Testis (tissue), 3 donors: ENCODE data around the gene ITPRIP. TPM values are rescaled to one million over a fixed set of nuclear protein-coding genes. Genes with fewer than 3 reads are reported as not detected.

ENCODE experiments used
- DNase-seq: peaks from one replicate; pipeline ENCODE4 v3.0.0-alpha.2; 2019
- H3K27ac ChIP-seq, 2 donors: fragments of 200-600 bp; sonication (generic); one replicate each; pipeline ENCODE4 v1.5.1; 2019
- H3K27me3 ChIP-seq: fragments of 200-600 bp; sonication (generic); one replicate; pipeline ENCODE4 v1.5.1; 2019
- H3K36me3 ChIP-seq: fragments of 200-600 bp; sonication (generic); one replicate; pipeline ENCODE4 v1.5.1; 2017; ENCODE audit warnings: low read depth; ENCODE audit errors: missing control alignments
- H3K4me1 ChIP-seq: fragments of 200-600 bp; sonication (generic); one replicate; pipeline ENCODE4 v1.5.1; 2019
- H3K4me3 ChIP-seq, 2 donors: fragments of 200-600 bp; sonication (generic); one replicate each; pipeline ENCODE4 v1.5.1; 2017 to 2019
- H3K9me3 ChIP-seq: fragments of 200-600 bp; sonication (generic); one replicate; pipeline ENCODE4 v1.5.1; 2017
- POLR2A ChIP-seq: fragments of 450-650 bp; IDR thresholded peaks from one replicate; pipeline ENCODE4 v1.6.1; 2017; ENCODE audit warnings: antibody characterized with exemption, mild to moderate bottlenecking, moderate library complexity
- WGBS, 2 donors: methylation state at CpG; one replicate each; pipeline ENCODE4 v1.1.5; 2018; 5-methylcytosine and 5-hydroxymethylcytosine counted together
- intact Hi-C: fragments of 100-400 bp; cut with DNase I; formaldehyde crosslinking; loops from one replicate; pipeline ENCODE4 v1.15.1; 2023; ENCODE audit warnings: low total_unique reads
- polyA plus RNA-seq: library from polyadenylated mRNA; stranded (reverse); fragments of 350-450 nt; fragmentation: Illumina TruSeq; extraction: RNeasy Lipid Tissue Mini Kit (QIAGEN cat#74804); gene quantifications from one replicate; pipeline ENCODE4 v1.2.3, GENCODE V29; 2014; ENCODE audit warnings: low read depth, low replicate concordance; ENCODE audit not compliant: insufficient read depth
- total RNA-seq, 2 donors: library from RNA; depleted of rRNA; stranded (reverse); fragments of >200 nt; gene quantifications; one replicate each; pipeline ENCODE4 v1.2.3, GENCODE V29; 2016
- TF ChIP-seq, protein P1 (sequence below), 3 experiments: fragments of 450-650 bp in 2 of 3; fragments of 200-600 bp in 1 of 3; sonication (generic) in 1 of 3; IDR thresholded peaks; one replicate each; pipeline ENCODE4 v1.5.1; 2016 to 2019; ENCODE audit warnings: antibody characterized with exemption in 3 of 3, mild to moderate bottlenecking in 2 of 3, moderate library complexity in 1 of 3

The ITPRIP gene
- total and polyA plus RNA-seq, 3 donors from 2014 or later = 21.5 to 29.5 (median 21.6) TPM

DNA sequence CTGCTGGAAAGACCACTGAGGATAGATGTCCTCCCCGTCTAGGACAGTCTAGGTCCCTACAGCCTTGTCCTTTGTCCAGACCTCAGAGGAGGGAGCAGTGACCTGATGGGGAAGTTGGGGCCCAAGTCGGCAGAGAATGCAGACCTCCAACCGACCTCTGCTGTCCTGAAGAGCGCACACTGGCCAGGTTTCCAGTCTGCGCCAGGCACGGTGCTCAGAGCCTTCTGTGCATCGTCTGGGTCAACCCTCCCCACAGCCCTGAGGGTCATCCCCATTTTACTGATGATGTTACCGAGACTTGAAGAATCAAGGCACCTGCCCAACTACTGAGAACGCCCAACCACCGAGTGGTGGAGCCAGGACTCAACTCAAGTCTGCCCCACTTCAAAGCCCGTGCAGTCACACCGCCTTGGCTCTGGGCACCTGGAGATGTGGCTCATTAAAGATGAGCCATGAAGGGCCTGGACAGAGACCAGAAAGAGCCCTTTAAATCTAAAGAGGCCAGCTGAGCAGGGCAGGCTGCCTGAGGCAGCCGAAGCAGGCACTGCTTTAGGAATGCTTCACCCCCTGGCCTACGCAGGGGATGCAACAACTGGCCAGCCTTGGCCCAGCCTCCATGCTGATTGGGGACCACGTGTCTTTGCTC lies 4.4 kb downstream of the ITPRIP start:
- TF ChIP-seq, protein P1, sequence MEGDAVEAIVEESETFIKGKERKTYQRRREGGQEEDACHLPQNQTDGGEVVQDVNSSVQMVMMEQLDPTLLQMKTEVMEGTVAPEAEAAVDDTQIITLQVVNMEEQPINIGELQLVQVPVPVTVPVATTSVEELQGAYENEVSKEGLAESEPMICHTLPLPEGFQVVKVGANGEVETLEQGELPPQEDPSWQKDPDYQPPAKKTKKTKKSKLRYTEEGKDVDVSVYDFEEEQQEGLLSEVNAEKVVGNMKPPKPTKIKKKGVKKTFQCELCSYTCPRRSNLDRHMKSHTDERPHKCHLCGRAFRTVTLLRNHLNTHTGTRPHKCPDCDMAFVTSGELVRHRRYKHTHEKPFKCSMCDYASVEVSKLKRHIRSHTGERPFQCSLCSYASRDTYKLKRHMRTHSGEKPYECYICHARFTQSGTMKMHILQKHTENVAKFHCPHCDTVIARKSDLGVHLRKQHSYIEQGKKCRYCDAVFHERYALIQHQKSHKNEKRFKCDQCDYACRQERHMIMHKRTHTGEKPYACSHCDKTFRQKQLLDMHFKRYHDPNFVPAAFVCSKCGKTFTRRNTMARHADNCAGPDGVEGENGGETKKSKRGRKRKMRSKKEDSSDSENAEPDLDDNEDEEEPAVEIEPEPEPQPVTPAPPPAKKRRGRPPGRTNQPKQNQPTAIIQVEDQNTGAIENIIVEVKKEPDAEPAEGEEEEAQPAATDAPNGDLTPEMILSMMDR (IDR thresholded peaks at IDR 0.05) = no peak
- TF ChIP-seq POLR2A = no peak
- 69 to 75% methylated on average over 9 to 15 of the region's 15 CpGs for WGBS, 2 donors
- intact Hi-C loops = no loop called here
- DNase-seq = peak; percentile 11
- no peaks in the 10 kb centered on the region for H3K27me3 ChIP-seq
- H3K27ac ChIP-seq = no peak overlapping the region
- H3K4me3 ChIP-seq = no peak overlapping the region
- no peaks in the 10 kb centered on the region for H3K9me3 ChIP-seq
- no peaks in the 10 kb centered on the region for H3K36me3 ChIP-seq
- H3K4me1 ChIP-seq = peaks cover 58% of the 10 kb centered on the region

DNA sequence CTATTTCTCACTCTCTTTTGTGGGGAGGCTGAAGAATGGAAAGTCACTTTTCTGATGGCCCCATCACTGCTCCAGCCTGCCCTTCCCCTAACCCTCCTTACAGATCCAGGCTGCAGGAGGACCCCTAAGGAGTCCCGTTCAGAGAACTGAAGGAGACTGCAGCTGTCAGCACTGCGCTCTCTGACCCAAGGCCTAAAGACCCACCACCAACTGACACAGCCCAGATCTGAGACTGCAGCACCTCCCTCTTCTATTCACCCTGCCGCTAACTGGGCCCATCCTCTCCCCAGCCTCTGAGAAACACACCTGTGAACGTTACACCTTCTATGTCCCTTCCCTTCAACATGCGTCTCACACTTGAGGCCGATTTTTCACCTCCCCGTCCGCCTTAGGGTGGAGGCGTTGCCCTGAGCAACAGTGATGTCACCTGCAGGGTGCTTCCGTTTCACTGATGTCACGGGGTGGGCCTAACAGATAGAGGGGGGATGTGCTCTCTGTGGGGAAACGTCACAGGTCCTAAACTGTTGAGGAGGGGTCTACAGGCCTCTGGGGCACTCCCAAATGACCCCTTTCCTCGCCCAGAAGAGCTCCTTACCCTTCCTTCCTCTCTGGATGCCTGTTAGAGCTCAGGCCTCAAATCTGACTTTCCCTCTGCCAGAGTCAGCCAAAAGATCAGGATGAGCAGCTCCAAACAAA lies 5.1 kb downstream of the ITPRIP start:
- no peaks in the 10 kb centered on the region for H3K27me3 ChIP-seq
- peaks cover 65% of the 10 kb centered on the region for H3K4me1 ChIP-seq
- H3K27ac ChIP-seq = peak overlapping the region in 1 of 2 donors; percentile 69
- no peak overlapping the region for H3K4me3 ChIP-seq
- DNase-seq = peak; percentile 13
- no peaks in the 10 kb centered on the region for H3K36me3 ChIP-seq
- TF ChIP-seq, protein P1 (IDR thresholded peaks at IDR 0.05) = no peak
- TF ChIP-seq POLR2A = no peak
- intact Hi-C loops = no loop called here
- H3K9me3 ChIP-seq = no peaks in the 10 kb centered on the region
- WGBS, 2 donors = 81 to 87% methylated on average over 10 to 12 of the region's 13 CpGs

DNA sequence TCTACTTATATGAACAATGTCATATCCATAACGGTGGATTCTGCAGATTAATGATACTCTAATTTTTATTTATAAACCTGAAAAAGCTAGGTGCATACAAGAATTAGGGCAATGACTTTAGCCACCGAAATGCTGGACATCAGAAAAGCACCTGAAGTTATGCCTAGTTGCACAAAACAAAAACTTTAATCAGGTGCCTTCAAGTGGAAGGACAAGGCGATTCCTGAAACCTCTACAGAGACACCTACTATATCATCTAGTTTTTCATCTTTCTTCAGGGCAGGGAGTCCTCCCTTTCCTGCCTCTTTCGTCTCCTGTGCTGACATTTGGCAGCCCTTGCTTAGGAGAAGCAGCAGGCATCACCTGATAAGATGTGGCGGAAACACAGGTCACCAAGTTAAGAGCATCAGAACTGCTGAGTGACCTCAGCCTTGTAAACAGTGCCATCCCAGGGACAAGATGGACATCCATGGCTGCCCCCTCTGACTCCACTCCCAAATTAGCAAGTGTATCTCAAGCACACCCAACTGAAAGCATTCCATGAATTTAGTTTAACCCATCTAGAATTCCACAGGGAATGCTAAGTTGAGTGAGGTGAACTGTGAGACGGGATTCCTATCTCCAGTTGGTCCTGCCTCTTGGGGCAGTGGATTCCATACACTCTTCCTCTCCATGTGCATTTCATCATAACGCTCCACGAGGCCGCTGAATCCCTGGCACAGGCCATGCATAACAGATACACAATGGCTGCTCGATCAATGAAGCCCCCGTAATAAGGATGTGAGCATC lies 5.8 kb downstream of the ITPRIP start:
- TF ChIP-seq, protein P1 (IDR thresholded peaks at IDR 0.05) = no peak
- no peak for TF ChIP-seq POLR2A
- intact Hi-C loops = no loop called here
- Histone ChIP-seq H3K4me1 (peaks cover 72% of the 10 kb centered on the region), H3K27me3 (no peaks in the 10 kb centered on the region), H3K36me3 (no peaks in the 10 kb centered on the region), H3K9me3 (no peaks in the 10 kb centered on the region), H3K27ac (peak overlapping the region; percentile 69 to 88), H3K4me3 (no peak overlapping the region)
- WGBS, 2 donors = 80 to 81% methylated on average over 11 of the region's 11 CpGs
- peak; percentile 8 for DNase-seq

DNA sequence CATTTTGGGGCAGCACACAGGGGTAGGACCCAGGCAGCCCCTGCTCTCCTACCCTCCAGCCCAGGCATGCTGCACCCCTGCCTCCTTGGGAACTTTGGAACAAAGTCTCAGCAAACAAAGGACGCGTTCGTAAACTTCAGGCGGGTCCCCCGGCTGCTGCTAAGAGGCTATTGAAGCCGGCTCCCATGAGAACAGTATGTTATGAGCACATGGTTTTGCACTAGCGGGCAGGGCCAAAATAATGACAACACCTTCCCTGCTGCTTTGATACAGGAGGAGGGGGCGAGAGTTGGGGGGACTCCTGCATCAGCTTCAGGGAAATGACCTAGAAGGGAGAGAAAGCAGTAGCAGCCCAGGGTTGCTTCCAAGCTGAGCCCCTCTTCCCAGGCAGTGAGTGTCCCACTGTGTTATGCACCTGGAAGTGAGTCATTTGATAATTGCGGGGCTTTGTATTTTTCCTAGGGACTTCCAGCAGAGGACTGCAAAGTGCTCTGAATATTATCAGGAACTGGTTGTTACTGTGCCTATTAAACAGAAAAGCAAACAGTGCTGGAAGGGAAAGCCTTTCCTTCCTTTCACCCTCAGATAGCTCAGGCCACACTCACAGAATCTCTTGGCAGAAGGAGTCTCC lies 6.9 kb downstream of the ITPRIP start:
- Histone ChIP-seq H3K27ac (peak overlapping the region; percentile 69 to 88), H3K4me1 (peaks cover 78% of the 10 kb centered on the region), H3K36me3 (no peaks in the 10 kb centered on the region), H3K9me3 (no peaks in the 10 kb centered on the region), H3K4me3 (no peak overlapping the region), H3K27me3 (no peaks in the 10 kb centered on the region)
- TF ChIP-seq, protein P1 (IDR thresholded peaks at IDR 0.05) = no peak
- no peak for TF ChIP-seq POLR2A
- WGBS, 2 donors = 21 to 39% methylated on average over 9 of the region's 9 CpGs
- intact Hi-C loops = no loop called here
- DNase-seq = peak; percentile 48
